Keratinocyte (primary cell): ENCODE results near the gene SCAF1. TPM values are rescaled to one million over a fixed set of nuclear protein-coding genes. Genes with fewer than 3 reads are reported as not detected.

Source experiments
- DNase-seq: peaks from one replicate; pipeline ENCODE4 v3.0.0-alpha.2; 2011; ENCODE audit warnings: low read depth, missing footprints, low spot score
- FAIRE-seq: peaks from 2 replicates; lab custom pipeline; 2011; peaks lifted over from hg19 to GRCh38; lab: Jason Lieb, UNC
- H2AFZ ChIP-seq: 2 replicates; pipeline ENCODE4 v1.6.0; 2012; ENCODE audit warnings: low read length, control low read depth, inconsistent platforms; ENCODE audit not compliant: control insufficient read depth
- H3K27ac ChIP-seq: 2 replicates; pipeline ENCODE4 v1.5.1; 2011; ENCODE audit warnings: low read length; ENCODE audit not compliant: control insufficient read depth, insufficient read depth
- H3K27me3 ChIP-seq: 3 replicates; pipeline ENCODE4 v1.6.0; 2011; ENCODE audit warnings: low read length; ENCODE audit not compliant: control insufficient read depth, insufficient read depth; ENCODE audit errors: extremely low read depth
- H3K36me3 ChIP-seq, 2 experiments: 2 replicates in 1 of 2; 3 replicates in 1 of 2; pipeline ENCODE4 v1.5.1; 2011; ENCODE audit warnings: low read length in 2 of 2, mild to moderate bottlenecking in 1 of 2; ENCODE audit not compliant: control insufficient read depth in 2 of 2, insufficient read depth in 2 of 2; ENCODE audit errors: extremely low read depth in 1 of 2
- H3K4me1 ChIP-seq: 3 replicates; pipeline ENCODE4 v1.5.1; 2011; ENCODE audit warnings: low read length; ENCODE audit not compliant: control insufficient read depth, insufficient read depth; ENCODE audit errors: extremely low read depth
- H3K4me2 ChIP-seq: 3 replicates; pipeline ENCODE4 v1.6.0; 2011; ENCODE audit warnings: low read depth, low read length; ENCODE audit not compliant: control insufficient read depth, insufficient read depth; ENCODE audit errors: extremely low read depth
- H3K4me3 ChIP-seq, 3 experiments: fragments of 200-600 bp in 1 of 3; sonication (generic) in 1 of 3; 2 replicates in 2 of 3; 3 replicates in 1 of 3; pipeline ENCODE4 v1.5.1; 2011 to 2016; ENCODE audit warnings: low read length in 3 of 3, mild to moderate bottlenecking in 3 of 3, control low read depth in 2 of 3, inconsistent platforms in 1 of 3, low read depth in 1 of 3, mixed read lengths in 1 of 3, mixed run types in 1 of 3, moderate library complexity in 1 of 3; ENCODE audit not compliant: control insufficient read depth in 2 of 3, insufficient read depth in 2 of 3; ENCODE audit errors: extremely low read depth in 1 of 3
- H3K79me2 ChIP-seq: 2 replicates; pipeline ENCODE4 v1.6.0; 2012; ENCODE audit warnings: low read length; ENCODE audit not compliant: control insufficient read depth, insufficient read depth
- H3K9ac ChIP-seq: 3 replicates; pipeline ENCODE4 v1.6.0; 2011; ENCODE audit warnings: low read length; ENCODE audit not compliant: control insufficient read depth, insufficient read depth; ENCODE audit errors: extremely low read depth
- H3K9me1 ChIP-seq: 3 replicates; pipeline ENCODE4 v1.6.0; 2011; ENCODE audit warnings: low read length; ENCODE audit not compliant: control insufficient read depth, insufficient read depth; ENCODE audit errors: extremely low read depth
- H3K9me3 ChIP-seq: 2 replicates; pipeline ENCODE4 v1.5.1; 2012; ENCODE audit warnings: low read depth, low read length; ENCODE audit not compliant: control insufficient read depth
- H4K20me1 ChIP-seq: 3 replicates; pipeline ENCODE4 v1.6.0; 2011; ENCODE audit warnings: low read length; ENCODE audit not compliant: control insufficient read depth, insufficient read depth; ENCODE audit errors: extremely low read depth
- CTCF ChIP-seq, 3 experiments: IDR thresholded peaks in 1 of 3; conservative IDR thresholded peaks in 1 of 3; optimal IDR thresholded peaks in 1 of 3; 2 replicates in 2 of 3; 3 replicates in 1 of 3; pipeline versions ENCODE3 to v1.5.1; 2011; ENCODE audit warnings: low read length in 3 of 3, mild to moderate bottlenecking in 3 of 3, moderate library complexity in 2 of 3, control low read depth in 1 of 3, inconsistent platforms in 1 of 3; ENCODE audit not compliant: insufficient read depth in 2 of 3; ENCODE audit errors: extremely low read depth in 1 of 3
- EZH2 ChIP-seq: IDR thresholded peaks from one replicate; pipeline ENCODE4 v1.6.1; 2012; ENCODE audit warnings: inconsistent platforms, mild to moderate bottlenecking, low read length, moderate library complexity
- dilution Hi-C: fragments of 300-500 bp; cut with MboI; formaldehyde crosslinking; loops from one replicate; pipeline ENCODE4 v1.7.0; 2020; ENCODE audit warnings: low sequenced_read_pairs; ENCODE audit not compliant: extremely low pct_ligation_motif_present
- polyA plus RNA-seq, 5 experiments: library from polyadenylated mRNA; depleted of rRNA in 3 of 5; stranded (reverse) in 3 of 5; stranded (forward) in 1 of 5; unstranded in 1 of 5; fragments of >200 nt; gene quantifications; 1 replicate in 1 of 5; 2 replicates in 3 of 5; 3 replicates in 1 of 5; pipeline versions ENCODE4 v1.2.1 to v1.2.3, GENCODE V29; 2011 to 2012; ENCODE audit warnings: missing spikeins in 2 of 5, low read depth in 1 of 5, low replicate concordance in 1 of 5

Gene SCAF1
- polyA plus RNA-seq, 1 donor (not counting 4 experiments of a cell fraction or from before 2014, with no cell fraction given): 3.4 TPM

- DNase-seq: no peak
- Histone ChIP-seq H4K20me1 (peaks cover 5% of the 10 kb centered on the region), H3K36me3 (peaks cover 48 to 54% of the 10 kb centered on the region in 2 experiments), H3K4me2 (no peak overlapping the region), H3K9ac (no peak overlapping the region), H3K27me3 (no peaks in the 10 kb centered on the region), H2AFZ (no peak overlapping the region), H3K9me3 (no peaks in the 10 kb centered on the region), H3K9me1 (no peaks in the 10 kb centered on the region), H3K79me2 (peaks cover 14% of the 10 kb centered on the region), H3K4me1 (no peaks in the 10 kb centered on the region), H3K27ac (no peak overlapping the region), H3K4me3 (no peak overlapping the region)
- FAIRE-seq: no peak
- dilution Hi-C loops: no loop called here
- TF ChIP-seq CTCF (optimal IDR thresholded peaks at IDR 0.05 in 1 of 3, IDR thresholded peaks at IDR 0.05 in 1 of 3, conservative IDR thresholded peaks at IDR 0.05 in 1 of 3; ENCODE audit: extremely low read depth in 1 of 3, insufficient read depth in 2 of 3, low read length in 3 of 3) (no peak), EZH2 (no peak)
Measured at GRCh38 chr19:49656456-49657109, 14.6 kb downstream of the SCAF1 start.

- peaks cover 3% of the 10 kb centered on the region for H4K20me1 ChIP-seq
- H3K4me2 ChIP-seq: no peak overlapping the region
- dilution Hi-C loops: no loop called here
- TF ChIP-seq EZH2: no peak
- no peak for TF ChIP-seq CTCF (optimal IDR thresholded peaks at IDR 0.05 in 1 of 3, IDR thresholded peaks at IDR 0.05 in 1 of 3, conservative IDR thresholded peaks at IDR 0.05 in 1 of 3; ENCODE audit: extremely low read depth in 1 of 3, insufficient read depth in 2 of 3, low read length in 3 of 3)
- peaks cover 54 to 56% of the 10 kb centered on the region in 2 experiments for H3K36me3 ChIP-seq
- no peak overlapping the region for H3K4me3 ChIP-seq
- no peaks in the 10 kb centered on the region for H3K27me3 ChIP-seq
- H3K9me1 ChIP-seq: no peaks in the 10 kb centered on the region
- H3K9ac ChIP-seq: no peak overlapping the region
- no peaks in the 10 kb centered on the region for H3K9me3 ChIP-seq
- DNase-seq (no peak), FAIRE-seq (no peak)
- H3K27ac ChIP-seq: no peak overlapping the region
- peaks cover 16% of the 10 kb centered on the region for H3K79me2 ChIP-seq
- no peak overlapping the region for H2AFZ ChIP-seq
- H3K4me1 ChIP-seq: no peaks in the 10 kb centered on the region
Measured at GRCh38 chr19:49657493-49658138, 15.6 kb downstream of the SCAF1 start.
